Activated naive CD8-positive, alpha-beta T cell treated with anti-CD3 and anti-CD28 coated beads, Interleukin-2, amount 50 U/mL, for 24 hours (primary cell): ENCODE data around the gene CENATAC.
"Not testable (repeated sequence)": the region's sequence is repeated elsewhere in the genome, so short reads cannot be mapped to it uniquely, and the experiment has no call there.

ENCODE experiments used
- ATAC-seq: fragments of 150-1000 bp; cut with Tn5 transposase; one replicate; pipeline ENCODE4 v1.10.0; 2021
- DNase-seq: peaks from one replicate; pipeline ENCODE4 v3.0.0; 2021
- H3K27ac Mint-ChIP-seq: one replicate; pipeline ENCODE4 v1.8.0; 2021; ENCODE audit warnings: mild to moderate bottlenecking, mixed read lengths
- H3K27me3 Mint-ChIP-seq: one replicate; pipeline ENCODE4 v1.8.0; 2021; ENCODE audit warnings: mixed read lengths
- H3K36me3 Mint-ChIP-seq: one replicate; pipeline ENCODE4 v1.8.0; 2021; ENCODE audit warnings: low read depth, mixed read lengths
- H3K4me1 Mint-ChIP-seq: one replicate; pipeline ENCODE4 v1.8.0; 2021; ENCODE audit warnings: mixed read lengths
- H3K4me3 Mint-ChIP-seq: one replicate; pipeline ENCODE4 v1.8.0; 2021; ENCODE audit warnings: mild to moderate bottlenecking, moderate library complexity, mixed read lengths
- H3K9me3 Mint-ChIP-seq: one replicate; pipeline ENCODE4 v1.8.0; 2021; ENCODE audit warnings: mixed read lengths

The CENATAC gene

GRCh38 chr11:119046489-119046888 lies 48.6 kb downstream of the CENATAC start:
- Mint-ChIP-seq H3K27ac (no peak overlapping the region), H3K36me3 (peaks cover 43% of the 10 kb centered on the region), H3K27me3 (no peaks in the 10 kb centered on the region), H3K9me3 (no peaks in the 10 kb centered on the region), H3K4me1 (peaks cover 14% of the 10 kb centered on the region), H3K4me3 (no peak overlapping the region)
- DNase-seq (no peak), ATAC-seq (no peak)

- H3K27me3 Mint-ChIP-seq, result no peaks in the 10 kb centered on the region
Measured at GRCh38 chr11:119047205-119047604, 49.3 kb downstream of the CENATAC start.

GRCh38 chr11:119048644-119049043 lies 50.7 kb downstream of the CENATAC start:
- H3K27me3 Mint-ChIP-seq, result no peaks in the 10 kb centered on the region
- no peak overlapping the region for H3K4me3 Mint-ChIP-seq
- no peak overlapping the region for H3K27ac Mint-ChIP-seq

More at GRCh38 chr11:119047205-119047604, 49.3 kb downstream of the CENATAC start:
- H3K4me1 Mint-ChIP-seq, result peaks cover 15% of the 10 kb centered on the region
- ATAC-seq (no peak), DNase-seq (no peak)
- peaks cover 49% of the 10 kb centered on the region for H3K36me3 Mint-ChIP-seq
- no peaks in the 10 kb centered on the region for H3K9me3 Mint-ChIP-seq
- H3K4me3 Mint-ChIP-seq, result no peak overlapping the region
- no peak overlapping the region for H3K27ac Mint-ChIP-seq

GRCh38 chr11:119049081-119049480 lies 51.1 kb downstream of the CENATAC start:
- H3K36me3 Mint-ChIP-seq, result peaks cover 66% of the 10 kb centered on the region
- peaks cover 22% of the 10 kb centered on the region for H3K4me1 Mint-ChIP-seq
- ATAC-seq (no peak), DNase-seq (no peak)
- H3K4me3 Mint-ChIP-seq, result no peak overlapping the region
- no peaks in the 10 kb centered on the region for H3K9me3 Mint-ChIP-seq
- no peaks in the 10 kb centered on the region for H3K27me3 Mint-ChIP-seq
- H3K27ac Mint-ChIP-seq, result no peak overlapping the region

More at GRCh38 chr11:119048644-119049043, 50.7 kb downstream of the CENATAC start:
- Mint-ChIP-seq H3K36me3 (peaks cover 62% of the 10 kb centered on the region), H3K9me3 (no peaks in the 10 kb centered on the region), H3K4me1 (peaks cover 22% of the 10 kb centered on the region)
- ATAC-seq, result no peak
- DNase-seq, result no peak

- ATAC-seq (peak; percentile 55), DNase-seq (no peak)
- H3K27me3 Mint-ChIP-seq, result no peaks in the 10 kb centered on the region
- H3K4me1 Mint-ChIP-seq, result peaks cover 37% of the 10 kb centered on the region
- peak overlapping the region; percentile 36 for H3K4me3 Mint-ChIP-seq
- peaks cover 79% of the 10 kb centered on the region for H3K36me3 Mint-ChIP-seq
- no peak overlapping the region for H3K27ac Mint-ChIP-seq
- no peaks in the 10 kb centered on the region for H3K9me3 Mint-ChIP-seq
Measured at GRCh38 chr11:119051440-119052162, 53.7 kb downstream of the CENATAC start.

GRCh38 chr11:119052163-119052814 lies 54.4 kb downstream of the CENATAC start:
- no peak for DNase-seq
- no peak overlapping the region for H3K4me3 Mint-ChIP-seq
- peaks cover 37% of the 10 kb centered on the region for H3K4me1 Mint-ChIP-seq
- H3K9me3 Mint-ChIP-seq, result no peaks in the 10 kb centered on the region
- peaks cover 73% of the 10 kb centered on the region for H3K36me3 Mint-ChIP-seq
- no peak overlapping the region for H3K27ac Mint-ChIP-seq
- no peaks in the 10 kb centered on the region for H3K27me3 Mint-ChIP-seq
- ATAC-seq, result no peak

GRCh38 chr11:119054418-119054817 lies 56.5 kb downstream of the CENATAC start:
- H3K27ac Mint-ChIP-seq, result no peak overlapping the region
- H3K4me3 Mint-ChIP-seq, result no peak overlapping the region
- no peaks in the 10 kb centered on the region for H3K9me3 Mint-ChIP-seq
- no peaks in the 10 kb centered on the region for H3K27me3 Mint-ChIP-seq
- peaks cover 63% of the 10 kb centered on the region for H3K36me3 Mint-ChIP-seq
- peaks cover 50% of the 10 kb centered on the region for H3K4me1 Mint-ChIP-seq
- ATAC-seq, result no peak
- DNase-seq, result no peak

- Mint-ChIP-seq H3K4me1 (peaks cover 49% of the 10 kb centered on the region), H3K27ac (peak overlapping the region; percentile 85), H3K27me3 (no peaks in the 10 kb centered on the region), H3K9me3 (no peaks in the 10 kb centered on the region), H3K36me3 (peaks cover 51% of the 10 kb centered on the region), H3K4me3 (peak overlapping the region; percentile 95)
- ATAC-seq (no peak), DNase-seq (peak; percentile 19)
Measured at GRCh38 chr11:119055901-119056300, 58.0 kb downstream of the CENATAC start.

GRCh38 chr11:119056421-119056999 lies 58.6 kb downstream of the CENATAC start:
- Mint-ChIP-seq H3K4me3 (peak overlapping the region; percentile 95), H3K36me3 (peaks cover 48% of the 10 kb centered on the region), H3K27me3 (no peaks in the 10 kb centered on the region), H3K4me1 (peaks cover 44% of the 10 kb centered on the region), H3K27ac (peak overlapping the region; percentile 94), H3K9me3 (no peaks in the 10 kb centered on the region)
- DNase-seq (no peak), ATAC-seq (peak; percentile 3)

GRCh38 chr11:119057000-119057769 lies 59.2 kb downstream of the CENATAC start, which contains the start of gene HYOU1:
Gene HYOU1, minus strand, starts transcription at chr11:119057205. Its CDS starts 1,045 bp downstream, at chr11:119056160.
- Mint-ChIP-seq H3K4me1 (peaks cover 39% of the 10 kb centered on the region), H3K27me3 (no peaks in the 10 kb centered on the region), H3K4me3 (peak within 1 kb of the TSS; percentile 95), H3K27ac (peak within 1 kb of the TSS; percentile 94), H3K36me3 (peaks cover 43% of the 10 kb centered on the region), H3K9me3 (no peaks in the 10 kb centered on the region)
- DNase-seq (peak; percentile 99), ATAC-seq (peak; percentile 96)

GRCh38 chr11:119059128-119059527 lies 61.2 kb downstream of the CENATAC start:
- H3K4me3 Mint-ChIP-seq, ATAC-seq, H3K9me3 Mint-ChIP-seq, H3K27me3 Mint-ChIP-seq, DNase-seq, H3K27ac Mint-ChIP-seq: not testable (repeated sequence)
- Mint-ChIP-seq H3K4me1 (peaks cover 28% of the 10 kb centered on the region), H3K36me3 (peaks cover 28% of the 10 kb centered on the region)

GRCh38 chr11:119061256-119061655 lies 63.3 kb downstream of the CENATAC start:
- Mint-ChIP-seq H3K36me3 (peaks cover 12% of the 10 kb centered on the region), H3K9me3 (no peaks in the 10 kb centered on the region), H3K4me1 (peaks cover 21% of the 10 kb centered on the region), H3K4me3 (no peak overlapping the region), H3K27me3 (no peaks in the 10 kb centered on the region), H3K27ac (no peak overlapping the region)
- DNase-seq (no peak), ATAC-seq (no peak)

GRCh38 chr11:119062779-119063178 lies 64.8 kb downstream of the CENATAC start:
- H3K9me3 Mint-ChIP-seq, result no peaks in the 10 kb centered on the region
- no peak overlapping the region for H3K4me3 Mint-ChIP-seq
- no peak for DNase-seq
- peaks cover 8% of the 10 kb centered on the region for H3K36me3 Mint-ChIP-seq
- no peak for ATAC-seq
- no peak overlapping the region for H3K27ac Mint-ChIP-seq
- peaks cover 29% of the 10 kb centered on the region for H3K4me1 Mint-ChIP-seq
- H3K27me3 Mint-ChIP-seq, result no peaks in the 10 kb centered on the region

GRCh38 chr11:119065369-119065768 lies 67.4 kb downstream of the CENATAC start:
- H3K4me1 Mint-ChIP-seq, result peaks cover 27% of the 10 kb centered on the region
- peak overlapping the region; percentile 45 for H3K4me3 Mint-ChIP-seq

More at GRCh38 chr11:119065369-119065768, 67.4 kb downstream of the CENATAC start:
- peak; percentile 17 for ATAC-seq
- DNase-seq, result peak; percentile 30
- Mint-ChIP-seq H3K27ac (peak overlapping the region; percentile 0), H3K36me3 (peaks cover 11% of the 10 kb centered on the region), H3K9me3 (no peaks in the 10 kb centered on the region), H3K27me3 (no peaks in the 10 kb centered on the region)
